Measurements from ENCODE around the gene MACROD2.

- TF ChIP-seq, protein P1, sequence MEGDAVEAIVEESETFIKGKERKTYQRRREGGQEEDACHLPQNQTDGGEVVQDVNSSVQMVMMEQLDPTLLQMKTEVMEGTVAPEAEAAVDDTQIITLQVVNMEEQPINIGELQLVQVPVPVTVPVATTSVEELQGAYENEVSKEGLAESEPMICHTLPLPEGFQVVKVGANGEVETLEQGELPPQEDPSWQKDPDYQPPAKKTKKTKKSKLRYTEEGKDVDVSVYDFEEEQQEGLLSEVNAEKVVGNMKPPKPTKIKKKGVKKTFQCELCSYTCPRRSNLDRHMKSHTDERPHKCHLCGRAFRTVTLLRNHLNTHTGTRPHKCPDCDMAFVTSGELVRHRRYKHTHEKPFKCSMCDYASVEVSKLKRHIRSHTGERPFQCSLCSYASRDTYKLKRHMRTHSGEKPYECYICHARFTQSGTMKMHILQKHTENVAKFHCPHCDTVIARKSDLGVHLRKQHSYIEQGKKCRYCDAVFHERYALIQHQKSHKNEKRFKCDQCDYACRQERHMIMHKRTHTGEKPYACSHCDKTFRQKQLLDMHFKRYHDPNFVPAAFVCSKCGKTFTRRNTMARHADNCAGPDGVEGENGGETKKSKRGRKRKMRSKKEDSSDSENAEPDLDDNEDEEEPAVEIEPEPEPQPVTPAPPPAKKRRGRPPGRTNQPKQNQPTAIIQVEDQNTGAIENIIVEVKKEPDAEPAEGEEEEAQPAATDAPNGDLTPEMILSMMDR (conservative IDR thresholded peaks at IDR 0.05; ENCODE audit: low read depth, low read length) = no peak
- TF ChIP-seq POLR2A (IDR thresholded peaks at IDR 0.05; ENCODE audit: low read depth, low read length) (no peak), USF2 (IDR thresholded peaks at IDR 0.05; ENCODE audit: low read depth, low read length) (no peak), CEBPB (IDR thresholded peaks at IDR 0.05; ENCODE audit: low read depth, low read length) (no peak), SMC3 (IDR thresholded peaks at IDR 0.05; ENCODE audit: low read depth, low read length) (no peak), MXI1 (IDR thresholded peaks at IDR 0.05; ENCODE audit: borderline replicate concordance, low read depth, low read length) (no peak), RCOR1 (IDR thresholded peaks at IDR 0.05; ENCODE audit: insufficient replicate concordance, low read length) (no peak), MAFK (IDR thresholded peaks at IDR 0.05; ENCODE audit: low read depth, low read length) (no peak), RFX5 (IDR thresholded peaks at IDR 0.05; ENCODE audit: low read depth, low read length) (no peak), CHD1 (IDR thresholded peaks at IDR 0.05; ENCODE audit: low read depth, low read length) (no peak), MAZ (IDR thresholded peaks at IDR 0.05; ENCODE audit: borderline replicate concordance, low read depth, low read length) (no peak), BHLHE40 (IDR thresholded peaks at IDR 0.05; ENCODE audit: low read depth, low read length) (no peak)
These were observed 940.0 kb downstream of the MACROD2 start for GRCh38 chr20:14935285-14935684.

All from IMR-90 (cell line).